Choroid plexus epithelial cell (primary cell): ENCODE measurements around the gene HLX.

Experiments used
- DNase-seq: peaks from one replicate; pipeline ENCODE4 v3.0.0-alpha.2; 2010; ENCODE audit warnings: low read depth
- H3K4me3 ChIP-seq: 2 replicates; pipeline ENCODE4 v1.5.1; 2011; ENCODE audit warnings: low read depth, mild to moderate bottlenecking, control low read depth, low read length, moderate library complexity
- CTCF ChIP-seq: conservative IDR thresholded peaks from 2 replicates; pipeline ENCODE4 v1.5.1; 2011; ENCODE audit warnings: low read depth, mild to moderate bottlenecking, control low read depth, inconsistent platforms, low read length, moderate library complexity

Gene HLX

DNA sequence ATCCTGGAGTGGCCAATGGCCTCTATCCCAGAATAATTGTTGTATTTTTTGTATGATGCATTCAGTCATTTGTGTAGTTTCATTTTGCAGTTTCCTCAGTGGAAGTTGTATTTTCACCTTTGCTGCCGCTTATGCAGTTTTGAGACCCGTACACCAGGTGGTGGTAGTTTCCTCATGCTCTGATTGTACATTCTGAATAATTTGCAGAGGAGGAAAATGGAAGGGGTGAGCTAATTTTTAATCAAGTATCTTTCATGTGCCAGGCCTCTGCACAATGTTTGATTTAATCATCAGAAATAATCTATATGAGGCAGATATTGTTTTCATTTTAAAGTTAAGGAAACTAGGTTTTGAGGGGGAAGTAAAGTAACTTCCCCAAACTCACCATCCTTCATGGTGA, 29.5 kb downstream of the HLX start:
- TF ChIP-seq CTCF = peak; percentile 67
- DNase-seq = peak; percentile 46
- H3K4me3 ChIP-seq = no peak overlapping the region

GRCh38 chr1:220910021-220910420, 30.8 kb downstream of the HLX start:
- no peak overlapping the region for H3K4me3 ChIP-seq
- DNase-seq = no peak
- no peak for TF ChIP-seq CTCF

DNA sequence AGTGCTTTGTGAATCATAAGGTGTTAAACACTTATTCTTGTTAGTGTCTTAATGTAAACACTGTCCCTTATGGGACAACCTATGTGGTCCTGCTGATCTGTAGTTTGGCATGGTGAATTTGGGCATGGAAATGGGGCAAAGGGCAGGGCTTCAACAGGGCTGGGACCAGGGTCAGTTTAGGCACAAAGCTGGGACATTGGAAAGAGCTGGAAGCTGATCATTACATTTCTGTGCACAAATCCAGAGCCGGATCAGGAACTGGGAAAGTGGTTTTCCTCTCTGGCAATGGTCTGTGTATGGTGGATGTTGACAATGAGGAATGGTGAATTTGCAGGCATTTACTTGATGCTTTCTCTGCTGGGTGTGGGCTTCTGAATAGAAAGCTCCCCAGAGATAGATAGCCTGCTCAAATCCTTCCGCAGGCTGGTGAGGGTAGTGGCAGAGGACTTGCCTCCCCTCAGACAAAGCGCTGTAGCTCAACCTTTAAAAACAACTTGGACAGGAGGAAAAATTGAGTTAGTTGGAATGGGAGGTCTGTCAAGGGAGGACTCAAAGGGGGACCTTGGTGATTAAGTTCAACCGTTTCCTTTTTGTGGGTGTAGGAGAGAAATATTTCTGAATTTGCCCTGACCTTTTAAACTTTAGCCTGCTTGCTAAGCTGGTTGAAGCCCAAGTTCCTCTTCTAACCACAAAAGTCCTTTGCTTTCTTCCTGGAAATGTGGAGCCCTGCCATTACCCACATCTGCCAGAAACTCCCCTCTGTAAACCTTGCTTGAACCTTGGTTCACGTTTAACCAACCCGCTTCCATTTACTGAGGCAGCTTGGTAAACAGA, 35.3 kb downstream of the HLX start:
- no peak for TF ChIP-seq CTCF
- no peak for DNase-seq

GRCh38 chr1:220915117-220915440, 35.8 kb downstream of the HLX start:
- TF ChIP-seq CTCF = no peak
- DNase-seq = no peak
- H3K4me3 ChIP-seq = no peak overlapping the region

More for the DNA sequence above, 35.3 kb downstream of the HLX start:
- H3K4me3 ChIP-seq = no peak overlapping the region

GRCh38 chr1:220915954-220916353, 36.7 kb downstream of the HLX start:
- no peak for DNase-seq
- TF ChIP-seq CTCF = no peak
- no peak overlapping the region for H3K4me3 ChIP-seq

DNA sequence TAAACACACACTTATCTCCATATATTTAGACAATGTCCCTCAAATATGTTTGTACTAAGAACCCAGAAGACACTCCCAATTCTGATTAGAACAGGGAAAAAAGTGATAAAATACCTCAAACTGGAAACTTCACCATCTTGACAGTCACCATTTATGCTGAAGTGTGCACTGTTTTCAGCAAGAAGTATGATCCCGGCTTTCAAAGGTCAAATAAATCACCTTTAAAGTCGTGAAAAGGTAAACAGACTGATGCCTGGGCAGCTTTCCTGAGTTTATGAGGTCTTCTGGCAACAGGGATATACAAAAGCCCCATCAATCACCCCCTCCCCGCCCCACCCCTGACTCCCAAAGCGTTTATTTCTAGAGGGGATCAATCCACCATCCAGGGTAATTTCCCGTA, 37.9 kb downstream of the HLX start:
- no peak for DNase-seq
- no peak for TF ChIP-seq CTCF
- no peak overlapping the region for H3K4me3 ChIP-seq
